ENCODE data around the gene DHX58. TPM values are rescaled to one million over a fixed set of nuclear protein-coding genes. Genes with fewer than 3 reads are reported as not detected.
A peak's percentile ranks its signal among the peaks of the same experiment; 100 is the strongest.

DHX58 gene
- total RNA-seq, 1 donor from 2014 or later, result not detected

- Histone ChIP-seq H3K4me3 (no peak overlapping the region), H3K36me3 (no peaks in the 10 kb centered on the region), H3K4me2 (no peak overlapping the region), H3K9ac (no peak overlapping the region), H2AFZ (replicated peaks) (no peak overlapping the region), H3F3A (ENCODE audit: low read depth) (peaks cover 31% of the 10 kb centered on the region), H3K9me3 (ENCODE audit: low read depth) (no peaks in the 10 kb centered on the region), H3K4me1 (peaks cover 30% of the 10 kb centered on the region), H3K79me2 (ENCODE audit: low read depth) (no peaks in the 10 kb centered on the region), H4K20me1 (ENCODE audit: low read depth) (no peaks in the 10 kb centered on the region), H3K27ac (no peak overlapping the region), H3K27me3 (peaks cover 25% of the 10 kb centered on the region)
- Mint-ChIP-seq H3K27ac (no peak overlapping the region), H3K27me3 (ENCODE audit: insufficient read depth, low read depth) (peaks cover 27% of the 10 kb centered on the region), H3K36me3 (no peaks in the 10 kb centered on the region), H3K9me3 (no peaks in the 10 kb centered on the region), H3K4me1 (peaks cover 56% of the 10 kb centered on the region), H3K4me3 (peak overlapping the region; percentile 27)
- no peak for DNase-seq (ENCODE audit: low spot score)
- TF ChIP-seq CTCF (IDR thresholded peaks at IDR 0.05) (no peak), EZH2 (IDR thresholded peaks at IDR 0.05) (no peak), EZH2phosphoT487 (IDR thresholded peaks at IDR 0.05) (no peak)
Observed at GRCh38 chr17:42052346-42052877, 60.1 kb downstream of the DHX58 start.

- Histone ChIP-seq H3K36me3 (no peaks in the 10 kb centered on the region), H3K27ac (no peak overlapping the region), H3F3A (ENCODE audit: low read depth) (peaks cover 31% of the 10 kb centered on the region), H3K27me3 (peaks cover 25% of the 10 kb centered on the region), H4K20me1 (ENCODE audit: low read depth) (no peaks in the 10 kb centered on the region), H3K9ac (no peak overlapping the region), H3K9me3 (ENCODE audit: low read depth) (no peaks in the 10 kb centered on the region), H2AFZ (replicated peaks) (no peak overlapping the region), H3K4me2 (no peak overlapping the region), H3K4me1 (peaks cover 30% of the 10 kb centered on the region), H3K4me3 (no peak overlapping the region), H3K79me2 (ENCODE audit: low read depth) (no peaks in the 10 kb centered on the region)
- peaks cover 49% of the 10 kb centered on the region for H3K4me1 Mint-ChIP-seq
- no peak for DNase-seq (ENCODE audit: low spot score)
- H3K36me3 Mint-ChIP-seq, result no peaks in the 10 kb centered on the region
- peak overlapping the region; percentile 69 for H3K27ac Mint-ChIP-seq
- TF ChIP-seq CTCF (IDR thresholded peaks at IDR 0.05) (no peak), EZH2phosphoT487 (IDR thresholded peaks at IDR 0.05) (no peak), EZH2 (IDR thresholded peaks at IDR 0.05) (no peak)
- peak overlapping the region; percentile 75 for H3K4me3 Mint-ChIP-seq
- no peaks in the 10 kb centered on the region for H3K9me3 Mint-ChIP-seq
- H3K27me3 Mint-ChIP-seq (ENCODE audit: insufficient read depth, low read depth), result peaks cover 25% of the 10 kb centered on the region
Observed at GRCh38 chr17:42051645-42052044, 60.9 kb downstream of the DHX58 start.

Other genes starting within 250 kb of the DHX58 start
- gene KLHL11, start 247.3 kb downstream of the DHX58 start, total RNA-seq (ENCODE audit: low replicate concordance), result 28.5 and 33.3 TPM in 2 replicates
- gene ACLY, start 193.8 kb downstream of the DHX58 start, total RNA-seq (ENCODE audit: low replicate concordance), result 221 and 273 TPM in 2 replicates
- gene ODAD4, start 182.1 kb downstream of the DHX58 start, total RNA-seq (ENCODE audit: low replicate concordance), result 4.1 and 4.6 TPM in 2 replicates
- 38.6 and 70.3 TPM in 2 replicates for gene CNP, start 145.9 kb downstream of the DHX58 start, total RNA-seq (ENCODE audit: low replicate concordance)
- gene DNAJC7, start 95.3 kb downstream of the DHX58 start, total RNA-seq (ENCODE audit: low replicate concordance), result 80.7 and 92.5 TPM in 2 replicates
- gene NKIRAS2, start 92.6 kb downstream of the DHX58 start, total RNA-seq (ENCODE audit: low replicate concordance), result 23.7 and 50.1 TPM in 2 replicates
- 2.2 and 5.5 TPM in 2 replicates for gene C17orf113, start 62.1 kb downstream of the DHX58 start, total RNA-seq (ENCODE audit: low replicate concordance)
- gene ZNF385C, start 14.2 kb downstream of the DHX58 start, total RNA-seq (ENCODE audit: low replicate concordance), result 5.0 and 7.5 TPM in 2 replicates
- gene KAT2A, start 8.7 kb upstream of the DHX58 start, total RNA-seq (ENCODE audit: low replicate concordance), result 18.4 and 34.2 TPM in 2 replicates
- 0.12 and 0.65 TPM in 2 replicates for gene HSPB9, start 10.1 kb upstream of the DHX58 start, total RNA-seq (ENCODE audit: low replicate concordance)
- gene RAB5C, start 42.3 kb upstream of the DHX58 start, total RNA-seq (ENCODE audit: low replicate concordance), result 33.5 and 48.9 TPM in 2 replicates
- not detected in 2 replicates for gene KCNH4, start 68.4 kb upstream of the DHX58 start, total RNA-seq (ENCODE audit: low replicate concordance)
- gene HCRT, start 72.7 kb upstream of the DHX58 start, total RNA-seq (ENCODE audit: low replicate concordance), result not detected in 2 replicates
- 6.8 and 7.7 TPM in 2 replicates for gene GHDC, start 81.8 kb upstream of the DHX58 start, total RNA-seq (ENCODE audit: low replicate concordance)
- gene STAT5B, start 163.7 kb upstream of the DHX58 start, total RNA-seq (ENCODE audit: low replicate concordance), result 90.7 and 96.4 TPM in 2 replicates
- gene STAT5A, start 175.8 kb upstream of the DHX58 start, total RNA-seq (ENCODE audit: low replicate concordance), result 6.7 and 10.0 TPM in 2 replicates

All from neural progenitor cell (in vitro differentiated cells).